HG03521 (cell line): ENCODE data around the gene GMEB2.

ENCODE experiments used
- ATAC-seq: cut with Tn5 transposase; IDR thresholded peaks from one replicate; pipeline ENCODE4 v1.9.1; 2021; ENCODE audit warnings: mild to moderate bottlenecking, moderate library complexity; ENCODE audit not compliant: unreplicated experiment

Gene GMEB2

GRCh38 chr20:63547725-63548480 lies 79.0 kb downstream of the GMEB2 start, which contains the start of gene SRMS:
Gene SRMS, minus strand, starts transcription at chr20:63547749. Its CDS starts 286 bp downstream, at chr20:63547463.
- ATAC-seq: no peak

GRCh38 chr20:63546956-63547724 lies 79.8 kb downstream of the GMEB2 start:
- no peak for ATAC-seq

- ATAC-seq: no peak
Measured at GRCh38 chr20:63546256-63546955, 80.5 kb downstream of the GMEB2 start.

- ATAC-seq: no peak
Measured at GRCh38 chr20:63545814-63546213, 81.1 kb downstream of the GMEB2 start.

- ATAC-seq: no peak
Measured at GRCh38 chr20:63544958-63545516, 81.9 kb downstream of the GMEB2 start.

- no peak for ATAC-seq
Measured at GRCh38 chr20:63544241-63544957, 82.5 kb downstream of the GMEB2 start.

- ATAC-seq: no peak
Measured at GRCh38 chr20:63543733-63544132, 83.2 kb downstream of the GMEB2 start.

GRCh38 chr20:63543131-63543530 lies 83.8 kb downstream of the GMEB2 start:
- no peak for ATAC-seq

GRCh38 chr20:63542696-63543095 lies 84.2 kb downstream of the GMEB2 start:
- no peak for ATAC-seq

GRCh38 chr20:63542031-63542559 lies 84.8 kb downstream of the GMEB2 start:
- ATAC-seq: no peak

- ATAC-seq: no peak
Measured at GRCh38 chr20:63541371-63541770, 85.5 kb downstream of the GMEB2 start.

GRCh38 chr20:63540417-63541186 lies 86.3 kb downstream of the GMEB2 start:
- ATAC-seq: no peak

- no peak for ATAC-seq
Measured at GRCh38 chr20:63539441-63540370, 87.2 kb downstream of the GMEB2 start.

GRCh38 chr20:63539092-63539430 lies 87.8 kb downstream of the GMEB2 start:
- no peak for ATAC-seq

GRCh38 chr20:63538204-63539091 lies 88.5 kb downstream of the GMEB2 start:
- ATAC-seq: no peak
